Dendritic cell treated with granulocyte-macrophage colony-stimulating factor and Interleukin-4, amounts not matched to agents 40 ng/mL and 50 ng/mL, for 4 days (primary cell): ENCODE measurements around the gene SFXN3.
A peak's percentile ranks its signal among the peaks of the same experiment; 100 is the strongest.

Source experiments
- H3K27ac Mint-ChIP-seq: one replicate; pipeline ENCODE4 v1.8.0; 2022; ENCODE audit warnings: mild to moderate bottlenecking, mixed read lengths
- H3K27me3 Mint-ChIP-seq: one replicate; pipeline ENCODE4 v1.8.0; 2022; ENCODE audit warnings: mild to moderate bottlenecking, mixed read lengths
- H3K36me3 Mint-ChIP-seq: one replicate; pipeline ENCODE4 v1.8.0; 2022; ENCODE audit warnings: low read depth, mixed read lengths
- H3K4me1 Mint-ChIP-seq: one replicate; pipeline ENCODE4 v1.8.0; 2022; ENCODE audit warnings: low read depth, mixed read lengths
- H3K4me3 Mint-ChIP-seq: one replicate; pipeline ENCODE4 v1.8.0; 2022; ENCODE audit warnings: mild to moderate bottlenecking, moderate library complexity, mixed read lengths
- H3K9me3 Mint-ChIP-seq: one replicate; pipeline ENCODE4 v1.8.0; 2022; ENCODE audit warnings: mixed read lengths
- intact Hi-C: fragments of 100-400 bp; cut with micrococcal nuclease; formaldehyde crosslinking; loops from one replicate; pipeline ENCODE4 v1.15.0; 2022

Gene SFXN3, protein sequence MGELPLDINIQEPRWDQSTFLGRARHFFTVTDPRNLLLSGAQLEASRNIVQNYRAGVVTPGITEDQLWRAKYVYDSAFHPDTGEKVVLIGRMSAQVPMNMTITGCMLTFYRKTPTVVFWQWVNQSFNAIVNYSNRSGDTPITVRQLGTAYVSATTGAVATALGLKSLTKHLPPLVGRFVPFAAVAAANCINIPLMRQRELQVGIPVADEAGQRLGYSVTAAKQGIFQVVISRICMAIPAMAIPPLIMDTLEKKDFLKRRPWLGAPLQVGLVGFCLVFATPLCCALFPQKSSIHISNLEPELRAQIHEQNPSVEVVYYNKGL

DNA sequence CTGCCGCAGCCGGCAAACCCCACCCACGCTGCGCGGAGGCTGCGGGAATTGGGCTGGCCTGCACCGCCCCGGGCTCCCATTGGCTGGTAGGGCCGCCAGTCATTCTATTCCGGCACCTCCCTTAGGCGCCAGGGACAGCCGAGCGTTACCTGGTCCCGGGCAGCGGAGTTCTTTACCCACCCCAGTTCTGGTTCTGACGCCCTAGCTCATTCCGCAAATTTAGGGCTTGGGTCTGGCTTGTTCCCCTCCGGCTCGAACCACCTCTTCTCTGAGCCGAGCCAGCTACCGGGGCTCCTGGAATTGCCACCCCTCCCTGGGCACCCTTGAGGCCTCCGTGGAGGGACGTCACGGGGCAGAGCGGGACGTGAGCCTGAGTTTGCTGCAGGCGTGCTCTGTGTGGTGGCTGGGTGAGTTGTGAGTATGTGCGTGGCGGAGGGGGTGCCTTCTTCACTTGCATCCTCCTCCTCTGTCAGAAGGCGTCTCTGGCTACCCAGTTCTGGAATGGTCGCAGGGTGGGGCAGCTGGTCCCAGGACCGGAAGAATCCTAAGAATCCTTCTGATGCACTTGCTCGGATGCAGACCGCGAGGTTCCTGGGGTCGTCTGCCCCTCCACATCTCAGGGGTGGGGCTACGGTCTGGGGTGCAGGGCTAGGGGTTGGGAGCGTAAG is at the start of gene SFXN3, which contains the start of gene PDZD7:
Gene SFXN3, plus strand, starts transcription at position 107 of the 668 bp plus-strand sequence. CDS start 3,461 bp downstream, outside the sequence.
Gene PDZD7, minus strand, starts transcription at position 2 of the 668 bp plus-strand sequence. CDS start 910 bp downstream, outside the sequence.
- Mint-ChIP-seq H3K27ac (peak within 1 kb of the TSS; percentile 98), H3K27me3 (peaks cover 6% of the 10 kb centered on the region), H3K4me3 (peak within 1 kb of the TSS; percentile 93), H3K9me3 (no peaks in the 10 kb centered on the region), H3K36me3 (peaks cover 49% of the 10 kb centered on the region), H3K4me1 (peaks cover 61% of the 10 kb centered on the region)
- intact Hi-C loops, result loop anchor here (5.0 kb wide), 2 partner anchors 34 to 41 kb away; partner anchors contain the start of gene LZTS2

DNA sequence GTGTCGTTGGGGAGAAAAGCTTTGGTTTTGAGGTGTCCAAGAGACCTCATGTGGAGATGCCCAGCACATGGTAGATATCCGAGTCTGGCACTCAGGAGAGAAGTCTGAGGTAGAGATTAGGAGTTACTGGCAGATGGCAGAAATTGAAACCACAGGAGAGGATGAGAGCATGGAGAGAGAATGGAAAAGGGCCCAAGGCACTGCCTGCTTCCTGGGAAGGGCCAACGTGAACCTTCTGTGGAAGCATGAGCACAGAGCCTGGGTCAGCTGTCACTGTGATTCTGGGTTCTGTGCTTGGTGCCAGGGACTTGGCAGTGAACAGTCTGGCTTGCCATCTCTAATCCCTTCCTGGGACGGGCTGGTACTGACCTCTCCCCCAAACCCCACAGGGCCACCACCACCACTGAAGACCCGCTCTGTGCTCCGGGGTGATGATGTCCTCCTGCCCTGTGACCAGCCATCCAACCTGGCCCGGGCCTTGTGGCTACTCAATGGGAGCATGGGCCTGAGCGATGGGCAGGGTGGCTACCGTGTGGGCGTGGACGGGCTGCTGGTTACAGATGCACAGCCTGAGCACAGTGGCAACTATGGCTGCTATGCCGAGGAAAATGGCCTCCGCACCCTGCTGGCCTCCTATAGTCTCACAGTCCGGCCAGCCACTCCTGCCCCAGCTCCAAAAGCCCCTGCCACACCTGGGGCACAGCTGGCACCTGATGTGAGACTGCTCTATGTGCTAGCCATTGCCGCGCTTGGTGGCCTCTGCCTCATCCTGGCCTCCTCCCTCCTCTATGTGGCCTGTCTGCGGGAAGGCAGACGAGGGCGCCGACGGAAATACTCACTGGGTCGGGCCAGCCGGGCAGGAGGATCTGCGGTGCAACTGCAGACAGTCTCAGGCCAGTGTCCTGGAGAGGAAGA is 47.9 kb upstream of the SFXN3 start:
- Mint-ChIP-seq H3K27ac (no peak overlapping the region), H3K9me3 (no peaks in the 10 kb centered on the region), H3K36me3 (peaks cover 80% of the 10 kb centered on the region), H3K27me3 (no peaks in the 10 kb centered on the region), H3K4me3 (no peak overlapping the region), H3K4me1 (peaks cover 11% of the 10 kb centered on the region)
- intact Hi-C loops, result no loop called here

DNA sequence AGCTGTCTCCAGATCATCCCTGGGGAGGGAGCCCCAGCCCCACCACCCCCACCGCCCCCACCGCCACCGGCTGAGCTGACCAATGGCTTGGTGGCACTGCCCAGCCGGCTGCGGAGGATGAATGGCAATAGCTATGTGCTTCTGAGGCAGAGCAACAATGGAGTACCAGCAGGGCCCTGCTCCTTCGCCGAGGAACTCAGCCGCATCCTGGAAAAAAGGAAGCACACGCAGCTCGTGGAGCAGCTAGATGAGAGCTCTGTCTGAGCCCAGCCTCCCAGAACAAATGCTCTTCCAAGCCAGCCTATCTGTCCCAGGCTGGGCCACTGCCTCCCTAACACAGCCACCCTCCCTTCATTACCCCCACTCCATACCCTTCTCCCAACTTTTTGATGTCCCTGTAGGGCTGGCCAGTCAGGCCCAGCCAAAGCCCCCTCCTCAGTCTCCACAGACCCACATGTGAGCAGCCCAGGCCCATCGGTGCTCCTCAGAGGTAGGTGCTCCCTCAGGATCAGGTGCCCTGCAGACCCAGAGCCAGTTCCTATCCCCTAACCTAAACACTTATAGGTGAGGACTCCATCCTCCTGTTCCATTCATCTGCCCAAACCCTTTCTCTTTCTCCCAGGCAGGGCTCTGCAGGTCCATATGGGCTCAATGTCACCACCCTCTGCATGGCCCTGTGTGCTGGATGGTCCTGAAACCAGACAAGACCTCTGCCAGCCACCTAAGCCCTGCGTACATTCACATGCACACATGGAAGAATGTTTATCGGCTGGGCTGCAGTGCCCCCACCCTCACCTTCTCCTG is 47.0 kb upstream of the SFXN3 start:
- no peak overlapping the region for H3K4me3 Mint-ChIP-seq
- H3K27ac Mint-ChIP-seq, result no peak overlapping the region
- H3K36me3 Mint-ChIP-seq, result peaks cover 74% of the 10 kb centered on the region

DNA sequence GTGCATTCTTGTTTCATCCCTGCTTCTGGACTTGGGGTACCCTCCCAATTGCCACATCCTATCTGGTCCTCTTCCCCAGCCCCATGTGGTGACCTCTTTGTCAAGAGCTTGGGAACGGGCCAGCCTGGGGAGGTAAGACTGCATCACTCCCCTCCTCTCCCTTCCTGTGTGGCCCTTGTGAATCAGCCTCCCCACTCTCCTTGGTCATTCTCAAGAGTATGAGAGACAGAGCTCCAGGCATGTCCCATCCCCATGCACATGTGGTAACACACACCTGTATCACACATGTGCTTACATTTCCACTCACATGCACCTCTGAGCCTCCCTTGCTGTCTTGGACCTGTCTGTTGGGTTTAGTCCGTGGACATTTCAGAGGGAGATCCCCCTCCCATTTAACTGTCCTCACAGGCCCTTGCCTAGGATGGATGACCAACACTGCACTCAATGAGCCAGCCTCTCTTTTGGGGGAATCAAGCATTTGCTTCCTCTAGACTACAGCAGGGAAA is 46.3 kb upstream of the SFXN3 start:
- intact Hi-C loops, result no loop called here
- H3K4me1 Mint-ChIP-seq, result peaks cover 16% of the 10 kb centered on the region
- no peaks in the 10 kb centered on the region for H3K27me3 Mint-ChIP-seq
- H3K36me3 Mint-ChIP-seq, result peaks cover 75% of the 10 kb centered on the region
- no peak overlapping the region for H3K27ac Mint-ChIP-seq
- no peaks in the 10 kb centered on the region for H3K9me3 Mint-ChIP-seq
- H3K4me3 Mint-ChIP-seq, result no peak overlapping the region

More for the DNA sequence above, 47.0 kb upstream of the SFXN3 start:
- H3K27me3 Mint-ChIP-seq, result no peaks in the 10 kb centered on the region
- no peaks in the 10 kb centered on the region for H3K9me3 Mint-ChIP-seq
- intact Hi-C loops, result no loop called here
- peaks cover 11% of the 10 kb centered on the region for H3K4me1 Mint-ChIP-seq

DNA sequence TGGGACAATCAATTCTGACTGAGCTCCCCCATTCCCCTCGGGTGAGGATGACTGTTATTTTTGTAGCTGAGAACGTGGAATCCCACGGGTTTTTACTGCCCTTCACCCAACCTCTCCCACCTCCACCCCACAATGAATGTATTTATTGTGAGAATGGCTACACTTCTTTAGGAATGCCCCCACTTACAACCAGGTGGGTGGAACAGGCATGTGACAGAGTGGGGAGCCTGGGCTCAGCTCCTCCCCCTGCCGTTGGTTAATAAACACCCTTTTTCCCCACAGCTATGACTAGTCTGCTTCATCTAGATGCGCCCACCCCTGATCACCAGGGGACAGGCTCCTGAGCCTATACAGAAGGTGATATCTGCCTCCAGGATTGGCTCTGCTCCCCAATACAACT is 45.7 kb upstream of the SFXN3 start:
- Mint-ChIP-seq H3K36me3 (peaks cover 72% of the 10 kb centered on the region), H3K9me3 (no peaks in the 10 kb centered on the region), H3K4me1 (peaks cover 17% of the 10 kb centered on the region), H3K27me3 (no peaks in the 10 kb centered on the region), H3K4me3 (no peak overlapping the region), H3K27ac (no peak overlapping the region)
- intact Hi-C loops, result no loop called here

DNA sequence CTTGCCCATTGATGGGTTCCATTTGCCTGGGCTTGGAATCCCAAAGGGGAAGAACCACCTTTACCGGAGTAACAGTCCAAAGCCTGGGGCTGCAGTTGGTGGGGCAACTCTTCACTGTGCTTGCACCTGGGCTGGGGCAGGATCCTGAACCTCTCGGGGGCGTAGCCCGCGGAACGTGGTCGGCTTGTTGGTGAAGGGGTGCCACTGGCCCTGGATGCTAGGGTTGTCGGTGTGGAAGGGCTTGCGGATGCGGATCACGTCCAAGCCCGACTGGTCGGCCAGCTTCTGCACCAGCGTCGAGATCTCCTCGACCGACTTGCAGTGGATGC is 44.4 kb upstream of the SFXN3 start:
- Mint-ChIP-seq H3K9me3 (no peaks in the 10 kb centered on the region), H3K36me3 (peaks cover 72% of the 10 kb centered on the region), H3K27me3 (no peaks in the 10 kb centered on the region), H3K27ac (peak overlapping the region; percentile 81), H3K4me1 (peaks cover 17% of the 10 kb centered on the region), H3K4me3 (peak overlapping the region; percentile 88)
- intact Hi-C loops, result no loop called here

DNA sequence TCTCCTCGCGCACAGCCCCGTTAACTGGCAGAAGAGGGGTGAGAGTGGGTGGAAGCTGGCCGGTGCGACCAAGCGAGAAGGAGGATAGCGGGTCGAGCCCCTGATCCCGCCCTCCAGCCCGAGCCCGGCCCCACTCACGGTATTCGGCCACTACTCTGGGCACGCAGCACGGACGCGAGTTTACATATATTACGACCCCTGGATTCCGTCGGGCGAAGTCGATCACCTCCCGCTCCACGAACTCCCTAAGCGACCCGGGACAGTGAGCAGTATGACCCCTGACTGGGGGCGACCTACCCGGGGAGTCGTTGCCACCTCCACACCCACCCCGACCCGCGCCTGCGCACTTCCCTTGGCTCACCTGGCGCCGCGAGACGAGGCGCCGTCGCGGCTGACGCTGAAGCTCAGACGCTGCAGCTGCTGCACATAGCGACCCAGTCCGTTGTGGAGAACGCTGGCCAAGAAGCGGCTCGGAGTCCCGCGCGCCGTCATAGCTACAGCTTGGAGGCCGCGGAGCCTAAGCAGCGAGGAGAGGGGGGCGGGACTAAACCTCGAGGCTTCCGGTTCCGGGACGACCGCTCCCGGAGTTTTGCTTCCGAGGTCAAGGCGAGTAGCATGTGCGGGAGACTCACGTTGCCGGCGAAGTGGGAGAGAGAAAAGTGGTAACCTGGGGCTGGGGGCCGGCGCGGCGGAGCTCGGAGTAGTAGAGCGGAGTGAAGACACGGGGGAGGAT is 43.9 kb upstream of the SFXN3 start, which contains the start of the genes MRPL43 and TWNK:
Gene MRPL43, minus strand, starts transcription at position 546 of the 733 bp plus-strand sequence. Its CDS starts 54 bp downstream, at position 492.
Gene TWNK, plus strand, starts transcription at position 592 of the 733 bp plus-strand sequence. CDS start 668 bp downstream, outside the sequence.
- Mint-ChIP-seq H3K9me3 (no peaks in the 10 kb centered on the region), H3K4me3 (peak within 1 kb of the TSS; percentile 88), H3K36me3 (peaks cover 68% of the 10 kb centered on the region), H3K27me3 (no peaks in the 10 kb centered on the region), H3K4me1 (peaks cover 17% of the 10 kb centered on the region), H3K27ac (peak within 1 kb of the TSS; percentile 81)
- intact Hi-C loops, result no loop called here

DNA sequence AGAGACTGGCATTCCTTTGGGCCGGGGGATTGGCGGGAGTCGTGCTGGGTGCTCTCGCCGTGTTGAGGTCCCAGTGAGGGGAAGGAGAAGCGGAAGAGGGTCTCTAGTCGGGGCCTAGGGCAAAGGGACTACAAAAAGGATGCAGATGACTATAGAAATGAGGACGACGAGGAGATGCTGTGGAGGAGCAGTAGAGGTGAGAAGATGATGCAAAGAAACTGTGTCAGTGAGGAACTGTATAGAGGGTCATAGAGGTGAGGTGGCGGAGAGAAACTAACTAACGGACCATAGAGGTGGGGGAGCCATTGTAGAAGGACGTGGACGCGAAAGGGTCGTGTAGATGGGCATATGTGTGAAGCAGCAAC is 43.4 kb upstream of the SFXN3 start:
- H3K36me3 Mint-ChIP-seq, result peaks cover 65% of the 10 kb centered on the region
- peak overlapping the region; percentile 88 for H3K4me3 Mint-ChIP-seq
- H3K4me1 Mint-ChIP-seq, result peaks cover 17% of the 10 kb centered on the region
- no peaks in the 10 kb centered on the region for H3K9me3 Mint-ChIP-seq
- peak overlapping the region; percentile 81 for H3K27ac Mint-ChIP-seq
- intact Hi-C loops, result no loop called here
- H3K27me3 Mint-ChIP-seq, result no peaks in the 10 kb centered on the region

DNA sequence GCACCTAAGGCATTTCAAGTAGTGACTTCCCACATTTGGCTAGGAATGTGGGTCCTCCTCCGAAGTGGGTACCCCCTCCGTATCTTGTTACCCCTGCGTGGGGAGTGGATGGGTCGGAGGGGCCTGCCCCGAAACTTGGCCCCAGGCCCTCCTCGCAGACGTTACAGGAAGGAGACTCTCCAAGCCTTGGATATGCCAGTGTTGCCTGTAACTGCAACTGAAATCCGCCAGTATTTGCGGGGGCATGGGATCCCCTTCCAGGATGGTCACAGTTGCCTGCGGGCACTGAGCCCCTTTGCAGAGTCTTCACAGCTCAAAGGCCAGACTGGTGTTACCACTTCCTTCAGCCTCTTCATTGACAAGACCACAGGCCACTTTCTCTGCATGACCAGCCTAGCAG is 42.9 kb upstream of the SFXN3 start:
- Mint-ChIP-seq H3K36me3 (peaks cover 65% of the 10 kb centered on the region), H3K4me1 (peaks cover 17% of the 10 kb centered on the region), H3K9me3 (no peaks in the 10 kb centered on the region), H3K27me3 (no peaks in the 10 kb centered on the region), H3K27ac (no peak overlapping the region), H3K4me3 (peak overlapping the region; percentile 88)
- intact Hi-C loops, result no loop called here

DNA sequence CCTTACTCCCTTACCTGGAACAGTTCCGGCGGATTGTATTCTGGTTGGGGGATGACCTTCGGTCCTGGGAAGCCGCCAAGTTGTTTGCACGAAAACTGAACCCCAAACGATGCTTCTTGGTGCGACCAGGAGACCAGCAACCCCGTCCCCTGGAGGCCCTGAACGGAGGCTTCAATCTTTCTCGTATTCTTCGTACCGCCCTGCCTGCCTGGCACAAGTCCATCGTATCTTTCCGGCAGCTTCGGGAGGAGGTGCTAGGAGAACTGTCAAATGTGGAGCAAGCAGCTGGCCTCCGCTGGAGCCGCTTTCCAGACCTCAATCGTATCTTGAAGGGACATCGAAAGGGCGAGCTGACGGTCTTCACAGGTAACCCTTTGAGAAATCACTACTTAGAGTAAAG is 41.9 kb upstream of the SFXN3 start:
- H3K4me1 Mint-ChIP-seq, result peaks cover 17% of the 10 kb centered on the region
- no peaks in the 10 kb centered on the region for H3K9me3 Mint-ChIP-seq
- H3K36me3 Mint-ChIP-seq, result peaks cover 64% of the 10 kb centered on the region

DNA sequence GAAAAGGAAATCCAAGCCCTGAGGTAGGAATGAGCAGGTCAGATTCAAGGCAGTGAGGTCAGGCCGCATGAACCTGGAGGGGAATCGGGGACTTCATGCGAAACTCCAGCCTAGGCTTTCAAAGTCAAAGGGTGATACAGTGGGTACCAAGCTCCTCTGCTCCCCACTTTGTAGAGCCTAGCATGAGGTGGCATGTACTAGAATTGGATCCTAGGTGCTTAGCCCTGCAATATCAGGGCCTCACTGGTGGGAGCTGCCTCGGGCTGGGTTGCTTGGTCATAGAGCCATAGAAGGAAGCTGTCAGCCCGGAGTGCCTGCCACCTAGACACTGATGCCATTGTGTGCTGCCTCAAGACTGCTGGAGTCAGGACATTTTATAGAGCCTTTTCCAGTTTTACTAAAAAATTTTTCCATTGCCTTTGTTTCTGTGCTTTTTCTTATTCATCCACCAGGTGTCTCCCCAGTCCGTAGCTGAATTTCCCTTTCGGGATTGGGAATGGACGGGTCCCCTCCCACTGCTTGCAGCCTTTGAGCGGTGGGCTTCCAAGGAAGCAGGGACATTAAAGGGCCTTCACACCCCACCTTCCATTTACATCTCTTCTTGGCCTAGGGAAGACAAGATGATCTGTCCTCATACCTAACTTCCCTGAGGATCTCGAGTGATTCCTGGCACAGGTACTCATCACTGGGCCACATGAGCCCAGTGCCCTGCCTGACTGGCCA is 36.9 kb upstream of the SFXN3 start:
- H3K9me3 Mint-ChIP-seq, result no peaks in the 10 kb centered on the region
- peaks cover 29% of the 10 kb centered on the region for H3K4me1 Mint-ChIP-seq
- intact Hi-C loops, result no loop called here
- peak overlapping the region; percentile 4 for H3K27ac Mint-ChIP-seq
- no peak overlapping the region for H3K4me3 Mint-ChIP-seq
- no peaks in the 10 kb centered on the region for H3K27me3 Mint-ChIP-seq
- peaks cover 50% of the 10 kb centered on the region for H3K36me3 Mint-ChIP-seq

More for the DNA sequence above, 41.9 kb upstream of the SFXN3 start:
- no peak overlapping the region for H3K4me3 Mint-ChIP-seq
- intact Hi-C loops, result no loop called here
- H3K27ac Mint-ChIP-seq, result no peak overlapping the region
- no peaks in the 10 kb centered on the region for H3K27me3 Mint-ChIP-seq

DNA sequence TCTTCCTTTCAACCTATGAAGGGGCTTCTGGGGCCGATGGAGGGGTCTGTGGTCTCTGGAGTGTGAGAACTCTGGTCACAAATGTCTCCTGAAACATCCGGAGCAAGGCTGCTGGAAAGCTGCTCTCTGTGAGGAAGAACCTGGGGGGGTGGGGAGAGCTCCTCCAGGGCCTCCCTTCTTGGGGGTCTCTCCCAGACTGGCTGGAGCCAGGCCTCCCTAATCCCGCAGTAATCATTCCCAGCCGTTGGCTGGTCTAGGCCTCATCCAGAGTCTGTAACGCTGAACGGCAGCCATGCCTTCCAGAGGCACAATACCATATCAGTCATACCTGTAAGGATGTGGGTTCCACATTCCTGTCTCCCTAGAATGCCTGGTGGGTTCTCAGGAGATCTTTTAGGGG is 35.9 kb upstream of the SFXN3 start:
- Mint-ChIP-seq H3K27me3 (no peaks in the 10 kb centered on the region), H3K27ac (no peak overlapping the region), H3K36me3 (peaks cover 45% of the 10 kb centered on the region), H3K4me3 (no peak overlapping the region), H3K9me3 (no peaks in the 10 kb centered on the region), H3K4me1 (peaks cover 27% of the 10 kb centered on the region)
- intact Hi-C loops, result loop anchor here (5.0 kb wide), 1 partner anchor 37 kb away; the partner anchor contains the start of genes PDZD7 and SFXN3
